SJCRH30 (cell line): ENCODE data around the gene CHPT1. TPM values are rescaled to one million over a fixed set of nuclear protein-coding genes. Genes with fewer than 3 reads are reported as not detected.
A peak's percentile ranks its signal among the peaks of the same experiment; 100 is the strongest.

Experiments used
- DNase-seq, 2 experiments: peaks; one replicate each; pipeline ENCODE4 v3.0.0-alpha.2; 2015 to 2020
- H3K27ac ChIP-seq: fragments of 250-450 bp; sonication (Bioruptor Pico); 2 replicates; pipeline ENCODE4 v1.5.1; 2020; ENCODE audit warnings: mild to moderate bottlenecking, moderate library complexity
- H3K27me3 ChIP-seq: fragments of 250-450 bp; sonication (Bioruptor Pico); 2 replicates; pipeline ENCODE4 v1.5.1; 2020; ENCODE audit warnings: mild to moderate bottlenecking, moderate library complexity
- H3K36me3 ChIP-seq: fragments of 250-450 bp; sonication (Bioruptor Pico); 2 replicates; pipeline ENCODE4 v1.5.1; 2020; ENCODE audit warnings: mild to moderate bottlenecking, moderate library complexity
- H3K4me1 ChIP-seq: fragments of 250-450 bp; sonication (Bioruptor Pico); 2 replicates; pipeline ENCODE4 v1.5.1; 2020; ENCODE audit warnings: mild to moderate bottlenecking, moderate library complexity
- H3K4me3 ChIP-seq: fragments of 250-450 bp; sonication (Bioruptor Pico); 2 replicates; pipeline ENCODE4 v1.5.1; 2020; ENCODE audit warnings: mild to moderate bottlenecking, moderate library complexity
- H3K9me3 ChIP-seq: fragments of 250-450 bp; sonication (Bioruptor Pico); replicated peaks from 2 replicates; pipeline ENCODE4 v1.5.1; 2020; ENCODE audit warnings: mild to moderate bottlenecking, moderate library complexity
- total RNA-seq: library from RNA; depleted of rRNA; stranded (reverse); fragments of >200 nt; shearing (Covaris generic); gene quantifications from 2 replicates; pipeline ENCODE4 v1.2.3, GENCODE V29; 2014

The CHPT1 gene
- total RNA-seq, 1 experiment from 2014 or later = 22.4 TPM

GRCh38 chr12:101696251-101697196 is 916 bp upstream of the CHPT1 start:
- no peaks in the 10 kb centered on the region for H3K4me1 ChIP-seq
- H3K27ac ChIP-seq = no peak overlapping the region; the same call in 1 of the 2 replicates
- peak overlapping the region; percentile 94 for H3K4me3 ChIP-seq
- DNase-seq = no peak
- no peaks in the 10 kb centered on the region for H3K9me3 ChIP-seq
- H3K27me3 ChIP-seq = no peaks in the 10 kb centered on the region
- no peaks in the 10 kb centered on the region for H3K36me3 ChIP-seq

GRCh38 chr12:101697930-101698799 is 725 bp downstream of the CHPT1 start:
- Histone ChIP-seq H3K27ac (peak overlapping the region; percentile 24; the same call in 1 of the 2 replicates), H3K27me3 (no peaks in the 10 kb centered on the region), H3K36me3 (no peaks in the 10 kb centered on the region), H3K4me1 (no peaks in the 10 kb centered on the region), H3K4me3 (peak overlapping the region; percentile 94), H3K9me3 (no peaks in the 10 kb centered on the region)
- DNase-seq = peak; percentile 38 to 60

- no peaks in the 10 kb centered on the region for H3K27me3 ChIP-seq
- DNase-seq = peak in 1 of 2 experiments; percentile 20
These were observed 1.4 kb downstream of the CHPT1 start for GRCh38 chr12:101698800-101699347.

GRCh38 chr12:101700299-101700820 is 2.9 kb downstream of the CHPT1 start:
- Histone ChIP-seq H3K9me3 (no peaks in the 10 kb centered on the region), H3K36me3 (no peaks in the 10 kb centered on the region), H3K4me1 (no peaks in the 10 kb centered on the region), H3K27me3 (no peaks in the 10 kb centered on the region), H3K27ac (no peak overlapping the region), H3K4me3 (no peak overlapping the region)
- no peak for DNase-seq

More at GRCh38 chr12:101698800-101699347, 1.4 kb downstream of the CHPT1 start:
- Histone ChIP-seq H3K4me3 (peak overlapping the region; percentile 94), H3K4me1 (no peaks in the 10 kb centered on the region), H3K27ac (no peak overlapping the region), H3K36me3 (no peaks in the 10 kb centered on the region), H3K9me3 (no peaks in the 10 kb centered on the region)

DNA sequence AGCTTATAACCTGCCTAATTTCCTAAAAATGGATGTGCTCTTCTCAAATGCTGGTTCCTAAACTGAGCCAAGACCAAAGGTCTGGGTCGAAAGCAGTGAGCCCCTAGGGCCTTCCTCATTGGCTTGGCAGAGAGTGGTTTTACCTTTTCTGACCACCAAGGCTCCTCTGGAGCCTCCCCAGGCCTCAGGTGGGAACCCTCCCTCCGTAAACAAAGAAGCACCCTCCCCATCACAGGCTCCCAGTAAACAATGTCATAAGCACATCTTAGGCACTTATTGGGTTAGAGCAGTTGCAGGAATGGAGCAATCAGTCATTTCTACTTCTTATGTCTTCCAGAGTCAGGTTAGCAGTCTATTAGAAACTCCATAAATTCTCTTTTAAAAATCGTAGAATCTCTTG is 6.0 kb downstream of the CHPT1 start:
- H3K9me3 ChIP-seq = no peaks in the 10 kb centered on the region
- no peaks in the 10 kb centered on the region for H3K36me3 ChIP-seq
- H3K27ac ChIP-seq = no peak overlapping the region
- H3K27me3 ChIP-seq = no peaks in the 10 kb centered on the region
- H3K4me3 ChIP-seq = no peak overlapping the region
- no peaks in the 10 kb centered on the region for H3K4me1 ChIP-seq
- no peak for DNase-seq

- Histone ChIP-seq H3K4me1 (no peaks in the 10 kb centered on the region), H3K27ac (no peak overlapping the region), H3K36me3 (no peaks in the 10 kb centered on the region), H3K9me3 (no peaks in the 10 kb centered on the region), H3K4me3 (no peak overlapping the region), H3K27me3 (no peaks in the 10 kb centered on the region)
- DNase-seq = no peak
These were observed 9.0 kb downstream of the CHPT1 start for GRCh38 chr12:101706403-101706802.

DNA sequence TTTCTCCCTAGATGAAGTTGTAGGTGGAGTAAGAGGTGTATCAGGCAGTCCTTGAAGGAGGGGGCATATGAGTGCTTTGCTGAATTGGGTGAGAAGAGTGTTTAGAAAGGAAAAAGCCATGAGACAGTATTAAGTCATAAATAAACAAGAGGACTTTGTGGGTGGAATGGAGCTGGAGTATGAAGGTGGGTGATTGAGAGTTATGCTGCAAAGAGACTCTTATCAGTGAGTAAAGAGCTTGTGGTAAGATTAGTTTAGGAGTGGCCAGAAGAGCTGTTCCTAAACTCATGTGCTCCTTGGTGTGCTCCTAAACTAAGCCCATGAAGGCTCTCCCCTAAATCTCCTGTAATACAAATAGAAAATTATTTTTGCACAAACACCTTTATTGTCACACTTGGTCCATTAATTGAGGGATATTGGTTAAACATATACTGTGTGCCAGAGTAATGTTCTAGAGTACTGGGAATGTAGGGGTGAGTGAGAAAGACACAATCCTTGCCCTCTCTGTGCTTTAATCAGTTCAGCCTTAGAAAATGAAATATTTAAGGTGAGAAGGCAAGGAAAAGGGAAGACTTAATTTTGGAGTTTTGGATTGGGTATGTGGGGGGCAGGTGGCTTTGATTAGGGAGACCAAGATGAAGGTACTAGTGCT is 9.8 kb downstream of the CHPT1 start:
- H3K36me3 ChIP-seq = no peaks in the 10 kb centered on the region
- DNase-seq = no peak
- no peaks in the 10 kb centered on the region for H3K9me3 ChIP-seq
- H3K27ac ChIP-seq = no peak overlapping the region
- no peaks in the 10 kb centered on the region for H3K4me1 ChIP-seq
- H3K4me3 ChIP-seq = no peak overlapping the region
- no peaks in the 10 kb centered on the region for H3K27me3 ChIP-seq

GRCh38 chr12:101710288-101710687 is 12.8 kb downstream of the CHPT1 start:
- Histone ChIP-seq H3K4me3 (no peak overlapping the region), H3K27me3 (no peaks in the 10 kb centered on the region), H3K36me3 (no peaks in the 10 kb centered on the region; the same call in 1 of the 2 replicates), H3K4me1 (no peaks in the 10 kb centered on the region), H3K27ac (no peak overlapping the region), H3K9me3 (no peaks in the 10 kb centered on the region)
- no peak for DNase-seq

DNA sequence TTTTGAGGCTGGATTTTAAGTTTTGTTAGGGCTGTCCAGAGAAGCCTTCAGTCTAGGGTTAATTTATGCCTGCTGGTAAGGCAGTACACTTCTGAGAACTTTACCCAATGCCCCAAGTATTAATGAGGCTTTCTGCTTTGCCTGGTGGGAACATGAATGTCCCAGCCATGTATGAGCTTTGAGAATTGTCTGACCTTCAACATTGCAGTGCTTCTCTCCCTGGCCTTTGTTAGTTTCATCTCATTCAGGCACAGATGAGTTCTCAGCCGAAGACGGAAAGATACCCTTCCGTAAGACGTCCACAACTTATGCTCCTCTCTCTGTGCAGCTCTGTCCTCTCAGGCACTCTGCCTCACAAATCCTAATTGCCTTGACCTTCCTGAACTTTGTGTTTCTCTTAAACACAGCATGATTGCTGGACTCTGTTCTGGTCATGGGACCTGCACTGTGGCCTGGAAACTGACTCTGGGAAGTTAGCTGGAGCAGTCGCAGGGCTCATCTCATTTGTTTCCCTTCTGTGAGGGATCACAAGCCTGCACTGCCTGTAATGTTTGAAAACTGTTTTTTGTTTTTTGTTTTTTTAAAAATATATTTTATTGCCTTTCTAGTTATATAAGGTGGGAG is 15.7 kb downstream of the CHPT1 start:
- Histone ChIP-seq H3K36me3 (no peaks in the 10 kb centered on the region; the same call in 1 of the 2 replicates), H3K9me3 (no peaks in the 10 kb centered on the region), H3K27ac (no peak overlapping the region), H3K4me3 (no peak overlapping the region), H3K27me3 (no peaks in the 10 kb centered on the region), H3K4me1 (no peaks in the 10 kb centered on the region)
- DNase-seq = no peak

- no peak for DNase-seq
- no peaks in the 10 kb centered on the region for H3K4me1 ChIP-seq
- H3K27me3 ChIP-seq = no peaks in the 10 kb centered on the region
- no peak overlapping the region for H3K4me3 ChIP-seq
- no peaks in the 10 kb centered on the region for H3K9me3 ChIP-seq
- no peak overlapping the region for H3K27ac ChIP-seq
- no peaks in the 10 kb centered on the region; the same call in 1 of the 2 replicates for H3K36me3 ChIP-seq
These were observed 16.5 kb downstream of the CHPT1 start for GRCh38 chr12:101713930-101714329.

DNA sequence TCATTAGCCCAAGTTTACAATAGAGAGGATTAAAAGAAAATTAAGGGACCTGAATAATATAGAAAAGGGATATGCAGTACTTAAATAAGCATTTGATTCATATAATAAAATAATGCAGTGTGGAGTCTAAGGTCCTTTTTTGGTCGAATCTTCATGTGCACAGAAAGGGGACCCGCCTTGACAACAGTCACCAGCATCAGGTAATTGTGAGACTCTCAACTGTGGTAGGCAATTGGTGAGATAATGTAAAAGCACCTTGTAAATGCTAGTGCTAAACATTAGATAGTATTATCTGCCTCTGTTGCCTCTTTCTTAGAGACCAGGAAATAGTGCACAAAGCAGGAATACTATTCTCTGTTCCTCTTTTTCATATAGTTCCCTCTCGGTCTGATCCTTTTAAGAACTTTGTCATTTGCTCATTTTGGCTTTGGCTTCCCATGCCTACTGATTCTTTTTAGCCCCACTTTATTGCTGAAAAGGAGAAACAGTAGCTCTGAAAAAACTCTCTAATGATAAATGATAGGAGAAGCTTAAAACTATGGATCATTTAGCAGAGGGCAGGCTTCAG is 17.5 kb downstream of the CHPT1 start:
- H3K27ac ChIP-seq = no peak overlapping the region
- no peaks in the 10 kb centered on the region for H3K4me1 ChIP-seq
- H3K4me3 ChIP-seq = no peak overlapping the region
- no peak for DNase-seq
- H3K27me3 ChIP-seq = no peaks in the 10 kb centered on the region
- H3K36me3 ChIP-seq = no peaks in the 10 kb centered on the region; the same call in 1 of the 2 replicates
- H3K9me3 ChIP-seq = no peaks in the 10 kb centered on the region

GRCh38 chr12:101719566-101719965 is 22.1 kb downstream of the CHPT1 start:
- H3K9me3 ChIP-seq = no peaks in the 10 kb centered on the region
- no peak for DNase-seq
- H3K4me1 ChIP-seq = no peaks in the 10 kb centered on the region
- no peak overlapping the region for H3K27ac ChIP-seq
- no peaks in the 10 kb centered on the region for H3K27me3 ChIP-seq
- peaks cover 2% of the 10 kb centered on the region; the same call in 1 of the 2 replicates for H3K36me3 ChIP-seq
- no peak overlapping the region for H3K4me3 ChIP-seq

DNA sequence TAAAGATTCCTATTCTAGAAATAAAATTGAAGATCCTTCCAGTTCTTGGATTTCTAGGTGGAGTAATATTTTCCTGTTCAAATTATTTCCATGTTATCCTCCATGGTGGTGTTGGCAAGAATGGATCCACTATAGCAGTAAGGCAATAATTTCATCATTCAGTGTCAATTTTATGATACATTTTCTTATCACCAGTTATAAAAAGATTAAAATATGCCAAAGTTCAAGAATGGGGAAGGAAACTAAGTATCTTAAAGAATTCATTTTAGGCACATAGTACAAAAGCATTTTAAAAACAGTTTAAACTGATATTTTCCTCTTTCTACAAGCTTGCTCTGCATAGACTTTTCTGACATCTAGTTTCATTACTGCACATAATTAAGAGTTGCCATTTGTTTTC is 22.7 kb downstream of the CHPT1 start:
- Histone ChIP-seq H3K9me3 (no peaks in the 10 kb centered on the region), H3K4me1 (no peaks in the 10 kb centered on the region), H3K27me3 (no peaks in the 10 kb centered on the region), H3K27ac (no peak overlapping the region), H3K36me3 (peaks cover 3% of the 10 kb centered on the region; the same call in 1 of the 2 replicates), H3K4me3 (no peak overlapping the region)
- no peak for DNase-seq
